ENCODE results near the gene ABHD14A. TPM values are rescaled to one million over a fixed set of nuclear protein-coding genes. Genes with fewer than 3 reads are reported as not detected.

Gene ABHD14A
- polyA plus RNA-seq, 1 donor (not counting 4 experiments of a cell fraction or from before 2014, with no cell fraction given) = 6.9 TPM

- no peak overlapping the region for H3K4me2 ChIP-seq (ENCODE audit: control insufficient read depth, extremely low read depth, insufficient read depth, low read depth, low read length)
- H2AFZ ChIP-seq (ENCODE audit: control insufficient read depth, low read length) = no peak overlapping the region
- H3K4me3 ChIP-seq (ENCODE audit: control insufficient read depth in 2 of 3, extremely low read depth in 1 of 3, insufficient read depth in 2 of 3, low read depth in 1 of 3, low read length in 3 of 3) = no peak overlapping the region
- no peak overlapping the region for H3K27ac ChIP-seq (ENCODE audit: control insufficient read depth, insufficient read depth, low read length)
- FAIRE-seq = no peak
- H4K20me1 ChIP-seq (ENCODE audit: control insufficient read depth, extremely low read depth, insufficient read depth, low read length) = peaks cover 2% of the 10 kb centered on the region
- H3K9ac ChIP-seq (ENCODE audit: control insufficient read depth, extremely low read depth, insufficient read depth, low read length) = no peak overlapping the region
- peaks cover 36 to 45% of the 10 kb centered on the region in 2 experiments for H3K36me3 ChIP-seq (ENCODE audit: control insufficient read depth in 2 of 2, extremely low read depth in 1 of 2, insufficient read depth in 2 of 2, low read length in 2 of 2)
- peaks cover 2% of the 10 kb centered on the region for H3K9me1 ChIP-seq (ENCODE audit: control insufficient read depth, extremely low read depth, insufficient read depth, low read length)
- peaks cover 12% of the 10 kb centered on the region for H3K4me1 ChIP-seq (ENCODE audit: control insufficient read depth, extremely low read depth, insufficient read depth, low read length)
- dilution Hi-C loops (cut with MboI; ENCODE audit: extremely low pct_ligation_motif_present, low sequenced_read_pairs) = no loop called here
- TF ChIP-seq CTCF (optimal IDR thresholded peaks at IDR 0.05 in 1 of 3, IDR thresholded peaks at IDR 0.05 in 1 of 3, conservative IDR thresholded peaks at IDR 0.05 in 1 of 3; ENCODE audit: extremely low read depth in 1 of 3, insufficient read depth in 2 of 3, low read length in 3 of 3) (no peak), EZH2 (IDR thresholded peaks at IDR 0.05; ENCODE audit: low read length) (no peak)
- no peaks in the 10 kb centered on the region for H3K27me3 ChIP-seq (ENCODE audit: control insufficient read depth, extremely low read depth, insufficient read depth, low read length)
- no peaks in the 10 kb centered on the region for H3K9me3 ChIP-seq (ENCODE audit: control insufficient read depth, low read depth, low read length)
- H3K79me2 ChIP-seq (ENCODE audit: control insufficient read depth, insufficient read depth, low read length) = peaks cover 25% of the 10 kb centered on the region
- DNase-seq (ENCODE audit: low read depth, low spot score) = no peak
These were observed 38.7 kb upstream of the ABHD14A start for GRCh38 chr3:51935886-51936755.

DNA sequence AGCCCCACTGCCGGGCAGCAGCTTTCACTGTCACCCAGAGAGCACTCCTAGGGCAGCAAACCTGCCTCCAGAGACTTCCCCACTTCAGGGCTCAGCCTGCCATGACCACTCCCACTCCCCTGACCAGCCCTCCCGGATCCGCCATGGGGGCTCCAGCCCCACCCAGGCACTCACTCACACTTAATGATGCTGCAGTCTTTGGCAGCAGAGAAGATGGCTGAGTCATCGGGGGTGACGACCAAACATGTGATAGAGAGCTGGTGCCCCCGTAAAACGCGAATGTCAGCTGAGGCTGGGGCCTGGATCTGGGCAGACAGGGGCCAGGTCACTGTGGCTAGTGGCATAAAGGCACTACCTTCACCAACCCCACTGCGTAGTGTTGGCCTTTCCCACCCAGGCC is 37.9 kb upstream of the ABHD14A start:
- TF ChIP-seq CTCF (optimal IDR thresholded peaks at IDR 0.05 in 1 of 3, IDR thresholded peaks at IDR 0.05 in 1 of 3, conservative IDR thresholded peaks at IDR 0.05 in 1 of 3; ENCODE audit: extremely low read depth in 1 of 3, insufficient read depth in 2 of 3, low read length in 3 of 3) (no peak), EZH2 (IDR thresholded peaks at IDR 0.05; ENCODE audit: low read length) (no peak)
- dilution Hi-C loops (cut with MboI; ENCODE audit: extremely low pct_ligation_motif_present, low sequenced_read_pairs) = no loop called here
- DNase-seq (ENCODE audit: low read depth, low spot score) (no peak), FAIRE-seq (no peak)
- Histone ChIP-seq H3K9me3 (ENCODE audit: control insufficient read depth, low read depth, low read length) (no peaks in the 10 kb centered on the region), H3K9ac (ENCODE audit: control insufficient read depth, extremely low read depth, insufficient read depth, low read length) (no peak overlapping the region), H3K4me3 (ENCODE audit: control insufficient read depth in 2 of 3, extremely low read depth in 1 of 3, insufficient read depth in 2 of 3, low read depth in 1 of 3, low read length in 3 of 3) (no peak overlapping the region), H4K20me1 (ENCODE audit: control insufficient read depth, extremely low read depth, insufficient read depth, low read length) (peaks cover 2% of the 10 kb centered on the region), H3K9me1 (ENCODE audit: control insufficient read depth, extremely low read depth, insufficient read depth, low read length) (peaks cover 2% of the 10 kb centered on the region), H3K4me2 (ENCODE audit: control insufficient read depth, extremely low read depth, insufficient read depth, low read depth, low read length) (no peak overlapping the region), H3K27me3 (ENCODE audit: control insufficient read depth, extremely low read depth, insufficient read depth, low read length) (no peaks in the 10 kb centered on the region), H3K36me3 (ENCODE audit: control insufficient read depth in 2 of 2, extremely low read depth in 1 of 2, insufficient read depth in 2 of 2, low read length in 2 of 2) (peaks cover 36 to 44% of the 10 kb centered on the region in 2 experiments), H2AFZ (ENCODE audit: control insufficient read depth, low read length) (no peak overlapping the region), H3K27ac (ENCODE audit: control insufficient read depth, insufficient read depth, low read length) (no peak overlapping the region), H3K4me1 (ENCODE audit: control insufficient read depth, extremely low read depth, insufficient read depth, low read length) (peaks cover 12% of the 10 kb centered on the region), H3K79me2 (ENCODE audit: control insufficient read depth, insufficient read depth, low read length) (peaks cover 30% of the 10 kb centered on the region)

Data from keratinocyte (primary cell).